Trophoblast cell (in vitro differentiated cells and primary cell): ENCODE results near the gene MSH3.

ENCODE experiments used
- DNase-seq, 2 donors: peaks; one replicate each; pipeline ENCODE4 v3.0.0-alpha.2; 2016
- H2AFZ ChIP-seq: 2 replicates; pipeline ENCODE4 v1.6.1; 2013; ENCODE audit warnings: low read length, moderate library complexity, mild to moderate bottlenecking; ENCODE audit not compliant: insufficient read depth, poor library complexity
- H2AK5ac ChIP-seq: 2 replicates; pipeline ENCODE4 v1.6.1; 2013; ENCODE audit warnings: mild to moderate bottlenecking, low read length
- H2BK120ac ChIP-seq: 2 replicates; pipeline ENCODE4 v1.6.1; 2013; ENCODE audit warnings: low read length, mild to moderate bottlenecking, moderate library complexity; ENCODE audit not compliant: insufficient read depth, poor library complexity
- H2BK12ac ChIP-seq: 2 replicates; pipeline ENCODE4 v1.6.1; 2013; ENCODE audit warnings: mild to moderate bottlenecking, low read length, moderate library complexity
- H2BK5ac ChIP-seq: 2 replicates; pipeline ENCODE4 v1.6.1; 2013; ENCODE audit warnings: low read length, low read depth, moderate library complexity, mild to moderate bottlenecking; ENCODE audit not compliant: poor library complexity
- H3K14ac ChIP-seq: 2 replicates; pipeline ENCODE4 v1.6.1; 2013; ENCODE audit warnings: mild to moderate bottlenecking, low read length
- H3K18ac ChIP-seq: 2 replicates; pipeline ENCODE4 v1.6.1; 2013; ENCODE audit warnings: mild to moderate bottlenecking, low read length
- H3K23ac ChIP-seq: 2 replicates; pipeline ENCODE4 v1.6.1; 2013; ENCODE audit warnings: low read length
- H3K27ac ChIP-seq: 2 replicates; pipeline ENCODE4 v1.5.1; 2013; ENCODE audit warnings: low read depth, mild to moderate bottlenecking, inconsistent platforms, low read length, moderate library complexity
- H3K27me3 ChIP-seq: 2 replicates; pipeline ENCODE4 v1.6.1; 2013; ENCODE audit warnings: inconsistent platforms, mild to moderate bottlenecking, low read length, moderate library complexity; ENCODE audit not compliant: insufficient read depth
- H3K36me3 ChIP-seq, 2 experiments: 1 replicate in 1 of 2; 2 replicates in 1 of 2; pipeline ENCODE4 v1.6.1; 2013; ENCODE audit warnings: low read length in 2 of 2, mild to moderate bottlenecking in 2 of 2, moderate library complexity in 1 of 2; ENCODE audit not compliant: insufficient read depth in 2 of 2, control insufficient read depth in 1 of 2
- H3K4ac ChIP-seq: 2 replicates; pipeline ENCODE4 v1.6.1; 2013; ENCODE audit warnings: low read depth, mild to moderate bottlenecking, low read length, moderate library complexity
- H3K4me1 ChIP-seq, 2 experiments: 1 replicate in 1 of 2; 2 replicates in 1 of 2; pipeline ENCODE4 v1.6.1; 2013; ENCODE audit warnings: low read length in 2 of 2, mild to moderate bottlenecking in 2 of 2, moderate library complexity in 1 of 2; ENCODE audit not compliant: insufficient read depth in 2 of 2, control insufficient read depth in 1 of 2
- H3K4me2 ChIP-seq: 2 replicates; pipeline ENCODE4 v1.6.1; 2013; ENCODE audit warnings: inconsistent platforms, mild to moderate bottlenecking, low read length, moderate library complexity
- H3K4me3 ChIP-seq: 2 replicates; pipeline ENCODE4 v1.5.1; 2013; ENCODE audit warnings: mild to moderate bottlenecking, low read depth, low read length, inconsistent platforms
- H3K79me1 ChIP-seq: one replicate; pipeline ENCODE4 v1.6.1; 2013; ENCODE audit warnings: low read length
- H3K79me2 ChIP-seq: 2 replicates; pipeline ENCODE4 v1.6.1; 2013; ENCODE audit warnings: low read length, mild to moderate bottlenecking; ENCODE audit not compliant: control insufficient read depth, insufficient read depth, poor library complexity
- H3K9ac ChIP-seq: 2 replicates; pipeline ENCODE4 v1.6.1; 2013; ENCODE audit warnings: mild to moderate bottlenecking, low read length
- H3K9me3 ChIP-seq: 2 replicates; pipeline ENCODE4 v1.6.1; 2013; ENCODE audit warnings: low read depth, mild to moderate bottlenecking, control low read depth, inconsistent platforms, low read length; ENCODE audit not compliant: insufficient read depth
- H4K12ac ChIP-seq: 2 replicates; pipeline ENCODE4 v1.6.1; 2013; ENCODE audit warnings: low read depth, mild to moderate bottlenecking, low read length, moderate library complexity
- H4K8ac ChIP-seq: 2 replicates; pipeline ENCODE4 v1.6.1; 2013; ENCODE audit warnings: low read depth, mild to moderate bottlenecking, low read length, moderate library complexity
- H4K91ac ChIP-seq: one replicate; pipeline ENCODE4 v1.6.1; 2013; ENCODE audit warnings: low read depth, mild to moderate bottlenecking, low read length, moderate library complexity
- WGBS: extraction: QIAGEN DNeasy Blood & Tissue Kit; methylation state at CpG from one replicate; pipeline ENCODE4 v1.1.7; 2013; ENCODE audit warnings: missing lambda C conversion rate; ENCODE audit not compliant: insufficient read length, insufficient coverage; ENCODE audit errors: extremely low coverage; 5-methylcytosine and 5-hydroxymethylcytosine counted together

Gene MSH3

DNA sequence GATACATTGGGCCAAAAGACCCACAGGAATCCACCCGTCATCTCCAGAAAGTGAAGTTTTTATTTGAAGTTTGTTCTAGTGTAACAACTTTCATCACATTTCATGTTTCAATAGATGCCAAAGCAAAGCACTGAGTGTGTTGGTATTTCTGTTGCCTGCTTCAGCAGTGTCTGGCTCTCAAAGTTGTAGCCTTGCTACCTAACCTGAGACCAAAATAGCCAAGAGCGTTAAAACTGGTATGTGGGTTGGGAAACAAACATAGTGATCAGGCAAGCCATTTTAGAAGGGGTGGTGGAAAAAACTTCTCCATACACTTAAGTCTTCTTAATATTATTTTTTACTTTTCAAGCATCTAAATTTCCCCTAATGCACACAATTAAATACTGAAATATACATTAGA lies 150.6 kb downstream of the MSH3 start:
- H4K12ac ChIP-seq: no peak overlapping the region
- H3K9ac ChIP-seq: no peak overlapping the region
- H2BK120ac ChIP-seq: no peak overlapping the region
- no peaks in the 10 kb centered on the region for H3K79me2 ChIP-seq
- H2AFZ ChIP-seq: no peak overlapping the region
- no peak overlapping the region for H3K18ac ChIP-seq
- H3K4me3 ChIP-seq: no peak overlapping the region
- no peaks in the 10 kb centered on the region for H3K79me1 ChIP-seq
- no peaks in the 10 kb centered on the region for H3K9me3 ChIP-seq
- no peak overlapping the region for H3K23ac ChIP-seq
- H3K4me2 ChIP-seq: no peak overlapping the region
- no peak overlapping the region for H4K91ac ChIP-seq
- no peak overlapping the region for H4K8ac ChIP-seq
- no CpG with 5 or more reads among the region's 2 CpGs for WGBS
- H3K36me3 ChIP-seq: no peaks in the 10 kb centered on the region
- no peak overlapping the region for H2BK5ac ChIP-seq
- no peak overlapping the region for H3K27ac ChIP-seq
- no peak overlapping the region for H2BK12ac ChIP-seq
- H3K14ac ChIP-seq: no peak overlapping the region
- no peaks in the 10 kb centered on the region for H3K27me3 ChIP-seq
- peaks cover 1 to 3% of the 10 kb centered on the region in 2 experiments for H3K4me1 ChIP-seq
- peak; percentile 46 to 70 for DNase-seq
- no peak overlapping the region for H2AK5ac ChIP-seq
- no peak overlapping the region for H3K4ac ChIP-seq

DNA sequence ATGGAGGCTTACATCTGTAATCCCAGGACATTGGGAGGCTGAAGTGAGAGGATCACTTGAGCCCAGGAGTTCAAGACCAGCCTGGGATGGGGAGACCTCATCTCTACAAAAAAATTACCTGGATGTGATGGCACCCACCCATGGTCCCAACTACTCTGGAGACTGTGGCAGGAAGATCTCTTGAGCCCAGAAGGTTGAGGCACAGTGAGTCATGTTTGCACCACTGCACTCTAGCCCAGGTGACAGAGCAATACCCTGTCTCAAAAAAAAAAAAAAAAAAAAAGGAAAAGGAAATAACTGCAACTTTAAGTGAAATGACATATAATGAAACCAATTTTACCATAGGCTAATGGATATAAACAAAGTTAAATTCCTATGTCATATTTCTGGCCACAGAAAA lies 152.5 kb downstream of the MSH3 start:
- no peak overlapping the region for H3K4me3 ChIP-seq

DNA sequence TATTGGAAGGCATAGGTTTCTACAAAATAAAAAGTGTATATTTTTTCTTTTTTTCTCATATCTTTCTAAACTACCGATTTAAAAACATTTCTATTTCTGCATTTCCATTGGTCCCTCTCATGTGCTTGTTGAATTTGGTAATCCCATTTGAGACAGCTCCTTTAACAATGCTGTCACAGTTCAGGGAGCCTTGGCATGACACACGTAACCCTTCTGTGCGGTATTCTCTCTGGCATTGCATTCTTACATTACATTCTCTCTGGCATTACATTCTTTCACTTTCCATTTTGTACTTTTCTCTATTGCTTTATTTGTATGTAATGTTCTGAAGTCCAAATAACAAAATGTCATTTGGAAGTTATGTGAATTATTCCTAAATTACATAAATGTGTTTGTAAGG lies 155.0 kb downstream of the MSH3 start:
- Histone ChIP-seq H4K12ac (no peak overlapping the region), H4K91ac (no peak overlapping the region), H3K4ac (no peak overlapping the region), H3K27me3 (no peaks in the 10 kb centered on the region), H4K8ac (no peak overlapping the region), H2AK5ac (no peak overlapping the region), H2BK5ac (no peak overlapping the region), H3K18ac (no peak overlapping the region), H3K14ac (no peak overlapping the region), H3K27ac (no peak overlapping the region), H3K79me1 (no peaks in the 10 kb centered on the region), H3K9me3 (peaks cover 2% of the 10 kb centered on the region), H2BK12ac (no peak overlapping the region), H2BK120ac (no peak overlapping the region), H3K4me2 (no peak overlapping the region), H3K36me3 (peaks cover 0 to 3% of the 10 kb centered on the region in 2 experiments), H3K79me2 (no peaks in the 10 kb centered on the region), H3K4me3 (no peak overlapping the region), H2AFZ (no peak overlapping the region), H3K9ac (no peak overlapping the region), H3K4me1 (peaks cover 1 to 3% of the 10 kb centered on the region in 2 experiments), H3K23ac (no peak overlapping the region)
- no CpG with 5 or more reads among the region's 3 CpGs for WGBS
- peak in 1 of 2 donors; percentile 46 for DNase-seq

More for the DNA sequence above, 152.5 kb downstream of the MSH3 start:
- Histone ChIP-seq H3K18ac (no peak overlapping the region), H3K27me3 (no peaks in the 10 kb centered on the region), H3K4me2 (no peak overlapping the region), H2AFZ (no peak overlapping the region), H3K4ac (no peak overlapping the region), H4K12ac (no peak overlapping the region), H4K91ac (no peak overlapping the region), H3K9ac (no peak overlapping the region), H3K27ac (no peak overlapping the region), H2BK120ac (no peak overlapping the region), H3K79me1 (no peaks in the 10 kb centered on the region), H2BK5ac (no peak overlapping the region), H3K23ac (no peak overlapping the region), H3K14ac (no peak overlapping the region), H3K9me3 (no peaks in the 10 kb centered on the region), H2AK5ac (no peak overlapping the region), H3K79me2 (no peaks in the 10 kb centered on the region), H3K4me1 (peaks cover 1 to 3% of the 10 kb centered on the region in 2 experiments), H2BK12ac (no peak overlapping the region), H4K8ac (no peak overlapping the region), H3K36me3 (no peaks in the 10 kb centered on the region)
- DNase-seq: no peak

DNA sequence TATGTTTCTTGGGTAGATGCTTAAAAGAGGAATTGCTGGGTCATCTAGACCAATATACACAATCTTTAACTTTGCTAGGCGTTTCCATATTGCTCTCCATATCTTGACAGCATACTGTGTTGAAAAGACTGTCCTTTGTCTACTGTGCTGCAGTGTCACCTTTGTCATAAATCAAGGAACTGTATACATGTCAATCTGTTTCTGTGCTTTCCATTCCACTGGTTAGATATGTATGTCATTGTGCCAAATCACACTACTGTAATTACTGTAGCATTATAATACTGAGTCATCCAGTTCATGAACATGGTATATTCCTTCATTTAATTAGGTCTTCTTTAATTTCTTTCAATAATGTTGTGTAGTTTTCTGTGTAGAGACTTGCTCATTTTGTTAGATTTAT lies 156.0 kb downstream of the MSH3 start:
- Histone ChIP-seq H4K91ac (no peak overlapping the region), H3K4me2 (no peak overlapping the region), H2BK120ac (no peak overlapping the region), H3K27me3 (no peaks in the 10 kb centered on the region), H4K12ac (no peak overlapping the region), H3K4ac (no peak overlapping the region), H3K4me1 (no peaks in the 10 kb centered on the region), H3K36me3 (peaks cover 0 to 3% of the 10 kb centered on the region in 2 experiments), H2AFZ (no peak overlapping the region), H3K79me1 (no peaks in the 10 kb centered on the region), H2AK5ac (no peak overlapping the region), H3K27ac (no peak overlapping the region), H3K9ac (no peak overlapping the region), H4K8ac (no peak overlapping the region), H3K79me2 (no peaks in the 10 kb centered on the region), H2BK5ac (no peak overlapping the region), H2BK12ac (no peak overlapping the region), H3K18ac (no peak overlapping the region), H3K23ac (no peak overlapping the region), H3K14ac (no peak overlapping the region), H3K4me3 (no peak overlapping the region), H3K9me3 (peaks cover 2% of the 10 kb centered on the region)
- DNase-seq: no peak
- no CpG with 5 or more reads among the region's 1 CpG for WGBS
